GM21576 (cell line): ENCODE measurements around the gene CXorf38.
"Not testable (repeated sequence)": the region's sequence is repeated elsewhere in the genome, so short reads cannot be mapped to it uniquely, and the experiment has no call there.

Experiments
- ATAC-seq: cut with Tn5 transposase; IDR thresholded peaks from one replicate; pipeline ENCODE4 v1.9.1; 2021; ENCODE audit warnings: mild to moderate bottlenecking, moderate library complexity; ENCODE audit not compliant: unreplicated experiment

CXorf38 gene

DNA sequence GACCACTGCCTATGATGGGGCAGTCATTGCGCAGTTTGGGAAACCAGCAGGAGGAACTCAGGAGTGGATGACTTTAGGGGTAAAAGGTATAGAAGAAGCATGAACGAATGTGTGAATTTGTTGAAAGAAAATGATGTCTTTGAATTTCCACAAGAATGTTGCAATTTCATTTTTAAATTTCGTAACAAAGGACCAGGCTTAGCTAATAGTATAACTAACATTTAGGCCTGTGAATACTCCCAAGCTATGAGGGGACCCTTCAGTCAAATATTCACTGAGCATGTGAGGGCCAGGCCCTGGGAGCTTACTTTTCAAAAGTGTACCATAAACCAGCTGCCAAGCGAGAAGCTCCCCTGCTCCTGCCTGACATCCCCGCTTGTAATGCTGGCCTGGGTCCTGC is 18.9 kb downstream of the CXorf38 start:
- ATAC-seq = no peak

DNA sequence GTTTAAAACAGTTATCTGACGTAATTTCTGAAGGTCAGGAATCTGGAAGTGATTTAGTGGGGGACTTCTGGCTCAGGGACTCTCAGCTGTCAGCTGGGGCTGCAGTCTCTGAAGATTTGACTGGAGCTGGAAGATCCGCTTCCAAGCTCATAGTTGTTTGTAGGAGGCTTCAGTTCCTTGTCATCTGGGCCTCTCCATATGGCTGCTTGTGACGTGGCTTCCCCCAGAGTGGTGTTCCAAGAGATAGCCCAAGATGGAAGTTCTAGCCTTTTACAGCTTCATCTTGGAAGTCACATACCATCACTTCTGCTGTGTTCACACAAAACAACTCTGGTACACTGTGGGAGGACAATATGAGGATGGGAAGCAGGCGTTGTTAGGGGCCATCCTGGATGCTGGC is 22.1 kb downstream of the CXorf38 start:
- no peak for ATAC-seq

DNA sequence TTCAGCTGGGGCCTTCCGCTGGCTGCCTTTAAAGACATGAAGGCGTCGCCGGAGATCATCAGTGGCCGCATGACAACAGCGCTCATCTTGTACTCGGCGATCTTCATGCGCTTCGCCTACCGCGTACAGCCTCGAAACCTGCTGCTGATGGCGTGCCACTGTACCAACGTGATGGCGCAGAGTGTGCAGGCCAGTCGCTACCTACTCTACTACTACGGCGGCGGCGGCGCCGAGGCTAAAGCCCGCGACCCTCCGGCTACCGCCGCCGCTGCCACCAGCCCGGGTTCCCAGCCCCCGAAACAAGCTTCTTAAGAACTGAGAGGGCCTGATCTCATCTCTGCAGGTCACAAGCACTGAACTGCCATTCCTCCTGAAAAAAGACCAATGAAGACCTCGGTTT is 23.7 kb downstream of the CXorf38 start:
- ATAC-seq = no peak

DNA sequence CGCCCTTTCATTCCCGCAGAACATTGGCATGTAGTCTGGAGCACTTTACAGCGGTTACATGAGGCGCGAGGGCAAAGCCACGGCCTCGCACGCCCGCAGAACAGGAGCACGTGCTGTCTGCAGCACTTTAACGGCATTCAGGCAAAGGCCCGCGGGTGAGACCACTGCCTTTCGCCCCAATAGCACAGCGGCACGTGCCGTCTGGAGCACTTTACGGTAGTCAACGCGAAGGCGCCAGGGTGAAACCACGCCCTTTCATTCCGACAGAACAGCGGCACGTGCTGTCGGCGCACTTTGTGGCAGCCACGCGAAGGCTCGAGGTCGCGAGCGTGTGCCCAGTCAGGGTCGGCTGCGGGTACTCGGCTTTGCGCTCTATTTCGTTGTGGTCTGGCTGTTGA is 24.2 kb downstream of the CXorf38 start, which contains the start of gene MPC1L:
Gene MPC1L, plus strand, starts transcription at position 290 of the 398 bp plus-strand sequence. CDS start 138 bp downstream, outside the sequence.
- no peak for ATAC-seq

DNA sequence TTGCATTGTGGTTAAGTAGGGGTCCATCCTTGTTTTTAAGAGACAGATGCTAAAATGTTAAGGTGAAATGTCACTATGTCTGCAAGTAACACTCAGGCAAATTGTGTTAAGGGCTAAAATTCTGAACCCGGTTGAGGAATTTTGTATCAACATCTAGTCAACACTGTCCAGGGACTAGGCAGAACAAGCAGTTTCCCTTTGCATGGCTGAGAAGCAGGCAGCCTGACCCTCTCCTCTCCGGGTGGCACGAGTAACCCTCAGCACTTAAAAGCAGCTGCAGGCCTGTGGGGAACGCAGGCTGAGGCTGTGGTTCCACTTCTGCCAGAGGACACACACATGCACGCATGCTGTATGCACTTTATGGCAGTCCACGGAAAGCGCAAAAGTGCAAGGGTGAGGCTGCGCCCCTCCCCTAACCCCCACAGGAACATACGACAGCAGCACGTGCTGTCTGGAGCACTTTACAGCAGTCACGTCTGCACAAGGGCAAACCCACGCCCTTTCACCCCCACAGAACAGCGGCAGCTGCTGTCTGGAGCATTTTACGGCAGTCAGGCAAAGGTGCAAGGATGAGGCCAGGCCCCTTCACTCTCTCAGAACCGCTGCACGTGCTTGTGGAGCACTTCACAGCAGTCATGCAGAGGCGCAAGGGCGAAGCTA is 24.8 kb downstream of the CXorf38 start:
- ATAC-seq = no peak

DNA sequence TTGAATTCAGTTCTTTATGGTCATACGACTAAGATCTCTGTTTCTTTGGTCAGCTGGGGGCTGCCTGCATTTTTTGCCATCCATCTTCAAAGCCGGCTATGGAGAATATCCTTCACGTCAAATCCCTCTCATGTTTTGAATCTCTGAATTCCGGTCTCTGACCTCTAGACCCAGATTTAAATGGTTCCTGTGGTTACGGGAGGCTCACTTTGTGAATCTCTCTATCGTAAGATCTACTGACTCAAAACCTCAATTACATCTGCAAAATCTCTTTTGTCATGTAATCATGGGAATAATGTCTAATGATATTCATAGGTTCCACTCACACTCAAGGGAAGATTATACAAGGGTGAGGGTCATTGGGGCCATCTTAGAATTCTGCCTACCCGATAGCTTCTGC is 29.8 kb downstream of the CXorf38 start:
- ATAC-seq = no peak

DNA sequence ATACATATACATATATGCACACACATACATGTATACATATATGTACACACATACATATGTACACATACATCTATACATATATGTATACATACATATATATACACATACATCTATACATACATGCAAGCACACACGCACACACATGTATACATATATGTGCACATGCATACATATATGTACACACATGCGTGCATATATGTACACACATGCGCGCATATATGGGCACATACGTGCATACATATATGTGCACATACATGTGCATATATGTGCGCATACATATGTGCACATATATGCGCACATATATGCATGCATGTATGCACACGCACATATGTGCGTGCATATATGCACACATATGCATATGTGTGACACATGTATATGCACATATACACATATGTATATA is 31.4 kb downstream of the CXorf38 start:
- no peak for ATAC-seq

DNA sequence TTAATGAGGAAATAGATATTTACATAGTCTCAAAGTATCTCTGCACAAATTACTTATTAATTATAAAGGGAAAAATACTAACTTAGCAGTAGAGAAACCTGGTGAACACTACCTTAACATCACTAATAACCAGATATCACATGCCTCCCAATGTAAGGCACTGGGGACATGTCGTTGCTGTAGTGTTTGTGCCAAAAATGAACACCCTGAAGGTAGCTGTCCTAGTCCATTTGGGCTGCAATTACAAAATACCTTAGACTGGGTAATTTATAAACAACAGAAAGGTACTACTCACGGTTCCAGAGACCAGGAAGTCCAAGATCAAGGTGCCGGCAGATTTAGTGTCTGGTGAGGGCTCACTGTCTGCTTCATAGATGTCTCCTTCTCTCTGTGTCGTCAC is 34.9 kb downstream of the CXorf38 start:
- no peak for ATAC-seq

DNA sequence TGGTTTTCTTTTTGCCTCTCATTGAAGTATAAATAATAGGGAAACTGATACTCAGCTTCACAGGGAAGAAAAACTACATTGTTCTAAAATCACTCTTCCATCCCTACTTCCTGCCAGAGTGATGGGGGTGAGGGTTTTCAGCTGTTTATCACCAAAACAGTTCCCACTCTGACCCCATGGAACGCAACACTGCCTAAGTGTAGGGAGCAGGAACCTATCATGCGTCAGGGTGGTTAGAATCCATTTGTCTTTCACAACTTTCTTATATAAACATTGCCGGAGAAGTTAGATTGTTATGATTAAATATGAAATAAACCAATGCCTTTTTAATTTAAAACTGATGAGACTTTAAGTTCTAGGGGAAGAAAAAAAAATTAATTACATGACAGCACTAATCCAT is 40.0 kb downstream of the CXorf38 start:
- no peak for ATAC-seq

DNA sequence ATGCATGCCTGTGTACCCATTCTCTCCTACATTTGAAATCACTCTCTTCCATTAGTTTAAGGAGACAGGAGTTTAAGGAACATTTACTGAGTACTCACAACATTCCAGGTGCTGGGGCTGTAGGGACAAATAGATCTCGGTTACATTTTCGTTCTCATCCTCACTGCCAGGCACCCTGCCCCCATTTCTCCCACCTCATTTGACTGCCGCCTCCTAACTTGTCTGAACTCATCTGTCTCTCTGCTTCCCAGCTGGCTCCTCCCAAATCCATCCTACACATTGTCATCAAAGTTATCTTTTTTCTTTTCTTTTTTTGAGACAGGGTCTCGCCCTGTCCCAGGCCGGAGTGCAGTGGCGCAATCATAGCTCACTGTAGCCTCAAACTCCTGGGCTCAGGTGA is 43.9 kb downstream of the CXorf38 start:
- ATAC-seq = no peak

DNA sequence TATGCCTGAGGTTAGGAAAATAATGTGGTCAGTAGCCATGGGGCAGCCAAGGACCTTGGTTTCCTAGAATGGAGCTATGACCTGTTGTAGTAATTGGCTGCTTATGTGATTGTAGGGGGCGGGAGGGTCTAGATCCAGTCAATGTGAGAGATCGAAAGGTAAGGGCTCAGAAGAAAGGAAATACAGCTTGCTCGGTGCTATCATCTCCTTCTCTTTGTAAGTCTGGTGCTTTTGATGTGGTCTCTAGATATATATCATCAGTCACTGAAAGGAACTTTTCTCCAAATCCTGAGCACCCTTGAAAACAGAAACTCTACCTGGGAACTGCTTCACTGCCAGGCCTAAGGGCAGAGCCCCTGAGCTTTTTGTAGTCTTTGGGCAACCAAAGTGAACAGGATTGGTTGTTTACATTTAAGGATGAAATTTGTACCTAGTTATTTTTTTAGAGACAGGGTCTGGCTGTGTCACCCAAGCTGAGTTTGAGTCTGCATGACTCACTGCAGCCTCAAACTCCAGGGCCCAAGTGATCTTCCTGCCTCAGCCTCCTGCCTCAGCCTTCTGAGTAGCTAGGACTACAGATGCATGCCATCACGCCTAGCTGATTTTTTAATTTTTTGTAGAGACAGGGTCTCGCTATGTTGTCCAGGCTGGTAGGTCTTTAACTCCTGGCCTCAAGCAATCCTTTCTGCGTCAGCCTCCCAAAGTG is 57.6 kb downstream of the CXorf38 start:
- not testable (repeated sequence) for ATAC-seq

DNA sequence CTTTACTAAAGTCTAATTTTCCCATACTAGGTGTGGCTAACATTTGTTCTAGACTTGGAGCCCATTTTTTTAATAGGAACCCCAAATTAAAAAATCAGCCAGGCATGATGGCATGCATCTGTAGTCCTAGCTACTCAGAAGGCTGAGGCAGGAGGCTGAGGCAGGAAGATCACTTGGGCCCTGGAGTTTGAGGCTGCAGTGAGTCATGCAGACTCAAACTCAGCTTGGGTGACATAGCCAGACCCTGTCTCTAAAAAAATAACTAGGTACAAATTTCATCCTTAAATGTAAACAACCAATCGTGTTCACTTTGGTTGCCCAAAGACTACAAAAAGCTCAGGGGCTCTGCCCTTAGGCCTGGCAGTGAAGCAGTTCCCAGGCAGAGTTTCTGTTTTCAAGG is 59.7 kb downstream of the CXorf38 start:
- not testable (repeated sequence) for ATAC-seq

DNA sequence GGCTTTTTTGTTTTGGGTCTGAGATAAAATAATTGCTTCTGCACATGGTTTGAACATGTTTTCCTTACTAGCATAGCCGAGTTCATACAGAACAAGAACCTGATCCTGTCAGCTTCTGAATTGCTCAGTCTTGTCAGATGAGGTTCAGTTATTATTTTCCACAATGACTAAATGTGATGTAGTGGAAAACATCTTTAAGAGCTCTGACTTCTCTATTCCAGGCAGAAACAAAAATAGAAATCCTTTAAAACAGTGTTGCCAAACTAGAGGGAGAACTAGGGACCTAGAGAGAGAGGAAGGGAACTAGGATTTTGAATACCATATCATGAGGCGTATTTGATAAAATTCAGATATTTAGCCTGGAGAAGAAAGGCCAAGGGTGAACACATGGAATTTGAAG is 64.5 kb downstream of the CXorf38 start:
- ATAC-seq = no peak

DNA sequence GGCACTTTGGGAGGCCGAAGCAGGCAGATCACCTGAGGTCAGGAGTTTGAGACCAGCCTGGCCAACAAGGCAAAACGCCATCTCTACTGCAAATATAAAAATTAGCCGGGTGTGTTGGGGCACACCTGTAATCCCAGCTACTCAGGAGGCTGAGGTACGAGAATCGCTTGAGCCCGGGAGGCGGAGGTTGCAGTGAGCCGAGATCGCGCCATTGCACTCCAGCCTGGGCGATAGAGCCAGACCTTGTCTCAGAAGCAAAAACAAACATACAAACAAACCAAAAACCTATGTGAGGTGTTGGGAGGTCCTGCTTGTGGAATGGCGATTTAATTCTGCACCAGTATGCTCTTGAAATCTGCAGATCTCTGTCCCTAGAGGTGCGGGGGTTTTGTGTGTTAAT is 65.2 kb downstream of the CXorf38 start:
- ATAC-seq = not testable (repeated sequence)

DNA sequence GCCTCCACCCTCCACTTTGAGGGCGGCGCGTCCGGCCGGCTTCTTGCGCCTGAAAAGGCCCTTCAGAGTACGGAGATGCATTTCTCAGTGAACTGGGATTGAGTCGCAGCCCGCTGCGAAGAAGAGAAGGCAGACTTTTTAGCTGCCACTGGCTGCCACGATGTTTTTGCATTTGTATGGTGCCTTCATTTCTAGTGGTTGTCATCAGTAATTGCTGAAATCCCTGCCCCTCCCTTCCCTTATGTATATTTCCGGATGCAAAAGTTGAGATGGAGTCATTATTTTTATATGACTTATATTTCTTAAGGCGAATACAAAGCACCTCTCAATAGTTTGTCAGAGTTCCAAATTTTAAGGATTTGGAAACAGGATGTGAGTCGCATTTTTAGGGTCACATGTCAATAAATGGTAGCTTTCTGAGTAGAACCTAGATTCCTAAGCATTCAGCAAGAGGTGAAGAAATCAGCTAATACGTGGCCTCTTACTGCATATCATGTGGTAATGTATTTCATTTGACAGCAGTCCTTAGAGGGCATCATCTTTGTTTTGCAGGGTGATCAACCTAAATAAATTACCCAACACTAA is 65.9 kb downstream of the CXorf38 start:
- no peak for ATAC-seq

DNA sequence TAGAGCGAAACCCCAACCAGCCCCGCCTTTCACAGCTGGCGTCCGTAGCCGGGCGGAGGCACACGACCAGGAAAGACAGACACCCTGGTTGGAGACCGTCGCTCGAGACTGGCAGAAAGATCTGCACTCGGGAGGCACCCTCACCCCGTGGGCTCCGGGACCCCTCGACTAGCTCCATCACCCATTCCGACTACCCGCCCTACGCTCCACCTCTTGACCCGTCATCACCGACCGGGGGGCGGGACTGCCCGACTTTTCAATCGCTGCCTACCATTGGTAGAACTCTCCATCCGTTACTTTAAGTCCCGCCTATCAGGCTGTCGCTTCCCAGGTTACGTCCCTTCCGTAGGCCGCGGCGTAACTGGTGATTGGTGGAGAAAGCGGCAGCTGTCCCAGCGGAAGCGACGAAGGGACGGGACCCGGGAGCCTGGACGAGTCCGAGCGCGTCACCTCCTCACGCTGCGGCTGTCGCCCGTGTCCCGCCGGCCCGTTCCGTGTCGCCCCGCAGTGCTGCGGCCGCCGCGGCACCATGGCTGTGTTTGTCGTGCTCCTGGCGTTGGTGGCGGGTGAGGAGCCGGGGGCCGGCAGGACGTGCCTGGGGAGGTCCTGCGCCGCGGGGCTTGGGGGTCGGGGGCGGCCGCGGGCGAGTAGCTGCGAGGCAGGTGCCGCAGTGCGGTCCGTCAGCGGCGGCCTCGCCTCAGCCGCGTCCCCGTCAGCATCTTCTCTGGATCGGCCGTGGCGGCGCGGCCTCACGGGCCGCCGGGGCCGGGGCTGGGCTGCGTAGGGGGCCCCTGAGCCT is 66.6 kb downstream of the CXorf38 start, which contains the start of gene ATP6AP2:
Gene ATP6AP2, plus strand, starts transcription at position 434 of the 799 bp plus-strand sequence. Its CDS starts 96 bp downstream, at position 530.
- ATAC-seq = peak; percentile 95

DNA sequence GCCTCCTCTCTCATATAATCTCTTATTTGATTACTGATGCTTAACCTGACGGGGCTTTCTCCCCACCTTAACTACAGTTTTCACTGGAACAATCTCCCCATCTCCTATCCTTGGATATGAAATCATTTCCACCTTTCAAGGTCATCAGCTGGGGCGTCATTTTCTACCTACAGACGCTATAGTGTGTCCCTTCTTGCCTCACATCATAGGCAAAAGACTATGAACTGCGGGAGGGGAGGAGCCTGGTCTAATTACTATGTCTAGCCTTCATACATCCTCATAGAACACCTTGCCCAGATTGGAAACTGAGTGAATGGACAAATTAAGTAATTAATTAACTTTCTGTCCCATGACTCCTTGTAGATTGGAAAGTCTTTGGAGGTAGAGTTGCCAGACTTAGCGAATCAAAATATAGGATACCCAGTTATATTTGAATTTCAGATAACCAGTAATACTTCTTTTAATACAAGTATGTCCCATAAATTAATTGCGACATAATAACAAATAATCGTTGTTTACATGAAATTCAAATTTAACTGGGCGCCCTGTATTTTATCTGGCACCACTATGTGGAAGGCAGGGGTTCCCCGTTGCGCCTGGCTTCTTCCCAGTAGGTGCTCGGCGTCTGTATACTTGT is 67.3 kb downstream of the CXorf38 start:
- ATAC-seq = peak; percentile 46

DNA sequence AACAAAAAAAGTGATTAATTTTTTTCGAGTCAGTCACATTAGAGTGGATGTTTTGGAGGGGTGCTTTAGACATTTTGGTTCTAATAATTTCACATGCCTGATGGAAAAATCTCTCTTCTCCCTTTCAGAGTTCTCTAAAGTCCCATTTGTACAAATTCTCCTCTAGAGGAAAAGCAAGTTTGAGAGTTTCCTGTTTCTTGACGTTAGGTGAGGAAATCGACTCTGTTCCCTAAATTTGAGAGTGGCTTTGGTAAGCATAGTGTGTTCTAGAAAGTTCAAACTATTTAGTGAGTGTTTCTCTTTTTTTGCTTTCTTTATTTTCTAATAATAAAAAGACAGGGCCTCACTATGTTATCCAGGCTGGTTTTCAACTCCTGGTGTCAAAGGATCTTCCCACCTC is 68.2 kb downstream of the CXorf38 start:
- ATAC-seq = no peak

DNA sequence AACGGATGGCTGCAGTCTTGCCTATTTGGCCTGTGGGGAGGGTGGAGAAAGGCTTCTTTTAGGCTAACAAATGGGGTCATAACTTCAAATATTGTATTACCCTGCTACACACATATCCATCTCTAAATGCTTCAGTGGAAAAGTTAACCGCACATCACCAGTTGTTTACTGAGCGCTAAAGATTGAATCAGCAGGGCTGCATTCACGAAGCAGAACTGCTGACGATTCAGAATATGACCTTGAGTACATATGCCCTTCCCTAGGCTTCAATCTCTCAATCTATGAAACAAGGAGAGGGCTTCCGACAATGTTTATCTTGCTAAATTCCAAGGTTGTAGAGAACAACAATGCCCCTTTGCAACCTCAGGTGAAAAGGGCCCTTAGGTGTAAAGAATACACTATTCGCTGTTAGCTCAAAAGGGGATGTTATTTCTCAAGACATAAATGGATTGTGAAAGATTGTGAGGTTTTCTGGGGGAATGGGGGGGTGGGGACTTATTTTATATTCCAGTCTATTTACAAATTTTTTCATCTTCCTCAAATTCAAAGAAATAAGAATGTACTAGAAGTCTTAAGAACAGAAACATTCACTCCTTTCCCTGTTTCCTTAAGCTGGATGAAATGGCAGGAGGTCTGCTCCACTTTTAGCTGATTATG is 69.2 kb downstream of the CXorf38 start:
- ATAC-seq = no peak
